Thoracic aorta (tissue), 2 donors: ENCODE results near the gene POU2AF2. TPM values are rescaled to one million over a fixed set of nuclear protein-coding genes. Genes with fewer than 3 reads are reported as not detected.

Source experiments
- ATAC-seq: fragments of 150-250 bp; one replicate; pipeline ENCODE4 v1.8.0; 2017; ENCODE audit warnings: low read depth; ENCODE audit not compliant: insufficient number of reproducible peaks, low FRiP score
- DNase-seq: peaks from one replicate; pipeline ENCODE4 v3.0.0-alpha.2; 2020; ENCODE audit warnings: low spot score
- H3K27ac ChIP-seq, 2 donors: fragments of 200-600 bp; sonication (generic); 1 replicate in 1 of 2; 2 replicates in 1 of 2; pipeline ENCODE4 v1.5.1; 2016; ENCODE audit warnings: mild to moderate bottlenecking in 2 of 2, moderate library complexity in 2 of 2
- H3K27me3 ChIP-seq: fragments of 200-600 bp; sonication (generic); replicated peaks from 2 replicates; pipeline ENCODE4 v1.6.0; 2016; ENCODE audit warnings: mild to moderate bottlenecking; ENCODE audit not compliant: insufficient read depth
- H3K36me3 ChIP-seq: fragments of 200-600 bp; sonication (generic); one replicate; pipeline ENCODE4 v1.5.1; 2016
- H3K4me1 ChIP-seq, 2 donors: fragments of 200-600 bp; sonication (generic); 1 replicate in 1 of 2; 2 replicates in 1 of 2; pipeline versions ENCODE4 v1.5.1 to v1.6.0; 2016; ENCODE audit warnings: low read depth in 2 of 2, mild to moderate bottlenecking in 1 of 2; ENCODE audit not compliant: control insufficient read depth in 1 of 2
- H3K4me3 ChIP-seq: fragments of 200-600 bp; sonication (generic); 2 replicates; pipeline ENCODE4 v1.5.1; 2016; ENCODE audit warnings: mild to moderate bottlenecking
- H3K9me3 ChIP-seq: fragments of 200-600 bp; sonication (generic); 2 replicates; pipeline ENCODE4 v1.5.1; 2016
- CTCF ChIP-seq: fragments of 200-600 bp; sonication (generic); IDR thresholded peaks from one replicate; pipeline ENCODE4 v1.5.1; 2019; ENCODE audit warnings: antibody characterized with exemption
- total RNA-seq, 2 donors: library from RNA; depleted of rRNA; stranded (reverse); fragments of >200 nt; gene quantifications; one replicate each; pipeline versions ENCODE4 v1.1.0 to v1.2.3, GENCODE V29; 2016

Gene POU2AF2
- total RNA-seq, 2 donors from 2014 or later = not detected

GRCh38 chr11:111327908-111328624 is 82.5 kb downstream of the POU2AF2 start:
- ATAC-seq (no peak), DNase-seq (no peak)
- no peaks in the 10 kb centered on the region for H3K27me3 ChIP-seq
- no peak for TF ChIP-seq CTCF
- H3K4me1 ChIP-seq = peaks cover 50 to 91% of the 10 kb centered on the region in 2 donors
- H3K36me3 ChIP-seq = no peaks in the 10 kb centered on the region
- H3K9me3 ChIP-seq = no peaks in the 10 kb centered on the region
- no peak overlapping the region for H3K4me3 ChIP-seq
- peak overlapping the region; percentile 80 to 85 for H3K27ac ChIP-seq

DNA sequence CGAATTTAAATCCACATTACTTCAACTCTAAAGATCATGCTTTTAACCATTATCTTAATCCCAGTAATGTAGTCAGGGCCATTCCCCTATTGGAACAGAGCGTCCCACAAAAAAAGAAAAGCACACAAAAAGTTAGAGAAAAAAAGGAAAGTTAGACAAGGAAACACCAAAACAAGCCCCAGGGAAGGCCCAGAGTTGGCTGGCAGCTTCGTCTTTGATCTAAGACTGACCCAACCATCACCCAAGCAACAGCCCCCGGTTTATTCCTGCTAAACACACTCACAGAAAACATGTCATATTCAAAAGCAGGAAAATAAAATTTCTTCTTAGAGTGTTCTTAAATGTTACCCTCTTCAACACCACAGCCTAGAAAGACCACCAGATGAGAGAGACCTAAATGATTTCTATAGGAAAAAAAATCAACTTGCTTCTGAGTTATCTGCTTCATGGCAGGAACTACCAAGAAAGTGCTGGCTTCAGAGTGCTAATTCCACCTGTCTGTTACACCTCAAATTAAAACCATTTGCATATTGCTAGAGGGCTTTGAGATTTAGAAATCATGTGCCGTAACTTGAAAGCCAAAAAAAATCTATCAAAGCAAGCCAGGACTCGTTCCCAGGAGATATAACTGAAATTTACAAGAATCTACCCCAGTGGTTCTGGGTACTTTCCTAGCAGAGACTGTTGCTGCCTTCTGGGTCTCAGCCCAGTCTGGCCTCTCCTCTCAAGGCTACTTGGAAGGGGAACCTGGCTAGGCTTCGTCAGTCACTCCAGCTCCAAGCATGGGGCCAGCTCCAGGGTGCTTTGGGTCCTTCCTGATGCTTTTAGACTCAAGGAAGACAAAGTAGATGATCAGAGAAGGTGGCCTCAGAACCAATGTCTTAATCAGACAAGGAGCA is 84.0 kb downstream of the POU2AF2 start:
- ATAC-seq = no peak
- peaks cover 50 to 96% of the 10 kb centered on the region in 2 donors for H3K4me1 ChIP-seq

DNA sequence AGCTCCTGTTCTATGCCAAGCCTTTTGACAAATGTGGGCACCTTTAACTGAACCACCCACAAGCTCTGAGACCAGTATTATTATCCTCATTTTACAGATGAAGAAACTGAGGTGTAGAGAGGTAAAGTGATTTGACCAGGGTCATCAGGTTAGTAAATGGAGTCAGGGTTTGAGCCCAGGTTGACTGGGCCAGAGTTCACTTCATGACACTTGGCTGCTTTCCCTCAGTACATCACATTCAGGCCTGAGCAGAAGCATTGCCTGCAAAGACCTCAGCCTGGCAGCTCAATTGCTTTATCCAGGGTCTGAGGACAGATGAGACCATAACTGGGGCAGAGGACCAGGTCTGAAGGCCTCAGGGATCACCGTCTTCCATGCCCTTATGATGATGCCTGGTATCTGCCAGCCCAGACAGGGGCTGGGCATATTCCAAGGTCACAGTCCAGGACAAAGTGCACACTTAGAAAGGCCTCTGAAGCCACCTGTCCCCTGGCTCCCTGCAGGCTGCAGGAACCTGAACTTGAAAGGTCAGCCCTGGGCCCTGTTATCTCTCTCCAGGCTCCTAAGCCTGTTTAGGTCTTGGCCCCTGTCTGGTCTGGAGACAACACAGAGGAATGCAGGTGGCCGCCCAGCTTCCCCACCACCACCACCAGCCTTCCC is 84.8 kb downstream of the POU2AF2 start:
- H3K9me3 ChIP-seq = no peaks in the 10 kb centered on the region
- no peak for DNase-seq
- peaks cover 47 to 96% of the 10 kb centered on the region in 2 donors for H3K4me1 ChIP-seq
- no peaks in the 10 kb centered on the region for H3K27me3 ChIP-seq
- peak overlapping the region; percentile 85 to 88 for H3K27ac ChIP-seq
- H3K4me3 ChIP-seq = no peak overlapping the region
- no peaks in the 10 kb centered on the region for H3K36me3 ChIP-seq
- ATAC-seq = no peak
- no peak for TF ChIP-seq CTCF

More for the DNA sequence above, 84.0 kb downstream of the POU2AF2 start:
- TF ChIP-seq CTCF = no peak
- H3K27ac ChIP-seq = peak overlapping the region; percentile 85 to 88
- DNase-seq = no peak
- H3K36me3 ChIP-seq = no peaks in the 10 kb centered on the region
- H3K4me3 ChIP-seq = no peak overlapping the region
- H3K9me3 ChIP-seq = no peaks in the 10 kb centered on the region
- H3K27me3 ChIP-seq = no peaks in the 10 kb centered on the region

- Histone ChIP-seq H3K4me1 (peaks cover 47 to 93% of the 10 kb centered on the region in 2 donors), H3K4me3 (no peak overlapping the region), H3K27me3 (no peaks in the 10 kb centered on the region), H3K36me3 (no peaks in the 10 kb centered on the region), H3K9me3 (no peaks in the 10 kb centered on the region), H3K27ac (peak overlapping the region; percentile 85 to 88)
- no peak for TF ChIP-seq CTCF
- ATAC-seq (peak; percentile 66), DNase-seq (no peak)
These were observed 86.4 kb downstream of the POU2AF2 start for GRCh38 chr11:111331711-111332479.
